ENCODE data around the gene CUL4A. TPM values are rescaled to one million over a fixed set of nuclear protein-coding genes. Genes with fewer than 3 reads are reported as not detected.
"Not testable (repeated sequence)": the region's sequence is repeated elsewhere in the genome, so short reads cannot be mapped to it uniquely, and the experiment has no call there.

CUL4A gene
- 100 to 1,000 TPM; 232 to 319 (median 234) TPM for total RNA-seq

- H3K36me3 ChIP-seq = peaks cover 0 to 10% of the 10 kb centered on the region in 2 donors
- H3K4me3 ChIP-seq = peak within 1 kb of the TSS; percentile 77 to 99 (median 90)
- TF ChIP-seq POLR2A (IDR thresholded peaks at IDR 0.05) = peak; percentile 70 to 72
- TF ChIP-seq, protein P1, sequence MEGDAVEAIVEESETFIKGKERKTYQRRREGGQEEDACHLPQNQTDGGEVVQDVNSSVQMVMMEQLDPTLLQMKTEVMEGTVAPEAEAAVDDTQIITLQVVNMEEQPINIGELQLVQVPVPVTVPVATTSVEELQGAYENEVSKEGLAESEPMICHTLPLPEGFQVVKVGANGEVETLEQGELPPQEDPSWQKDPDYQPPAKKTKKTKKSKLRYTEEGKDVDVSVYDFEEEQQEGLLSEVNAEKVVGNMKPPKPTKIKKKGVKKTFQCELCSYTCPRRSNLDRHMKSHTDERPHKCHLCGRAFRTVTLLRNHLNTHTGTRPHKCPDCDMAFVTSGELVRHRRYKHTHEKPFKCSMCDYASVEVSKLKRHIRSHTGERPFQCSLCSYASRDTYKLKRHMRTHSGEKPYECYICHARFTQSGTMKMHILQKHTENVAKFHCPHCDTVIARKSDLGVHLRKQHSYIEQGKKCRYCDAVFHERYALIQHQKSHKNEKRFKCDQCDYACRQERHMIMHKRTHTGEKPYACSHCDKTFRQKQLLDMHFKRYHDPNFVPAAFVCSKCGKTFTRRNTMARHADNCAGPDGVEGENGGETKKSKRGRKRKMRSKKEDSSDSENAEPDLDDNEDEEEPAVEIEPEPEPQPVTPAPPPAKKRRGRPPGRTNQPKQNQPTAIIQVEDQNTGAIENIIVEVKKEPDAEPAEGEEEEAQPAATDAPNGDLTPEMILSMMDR (IDR thresholded peaks at IDR 0.05 in 4 of 5, conservative IDR thresholded peaks at IDR 0.05 in 1 of 5) = no peak
- H3K27ac ChIP-seq = peak within 1 kb of the TSS; percentile 94 to 100 (median 100)
- peak; percentile 73 to 76 for ATAC-seq
- DNase-seq = peak; percentile 69 to 79
- in situ Hi-C loops (cut with MboI; ENCODE audit: low sequenced_read_pairs in 4 of 4) = no loop called here
- no peaks in the 10 kb centered on the region for H3K9me3 ChIP-seq
- H3K27me3 ChIP-seq = no peaks in the 10 kb centered on the region
- H3K4me1 ChIP-seq = peaks cover 75% of the 10 kb centered on the region in 2 donors
- intact Hi-C loops (cut with DNase I; ENCODE audit: low total_unique reads) = loop anchor here (2.0 to 5.0 kb wide), 2 partner anchors 55 to 153 kb away; partner anchors contain the start of gene GRTP1
Observed at GRCh38 chr13:113209336-113209758, at the start of gene CUL4A. Gene CUL4A (plus strand): TSS chr13:113209613. CDS start chr13:113209628, 15 bp downstream.

DNA sequence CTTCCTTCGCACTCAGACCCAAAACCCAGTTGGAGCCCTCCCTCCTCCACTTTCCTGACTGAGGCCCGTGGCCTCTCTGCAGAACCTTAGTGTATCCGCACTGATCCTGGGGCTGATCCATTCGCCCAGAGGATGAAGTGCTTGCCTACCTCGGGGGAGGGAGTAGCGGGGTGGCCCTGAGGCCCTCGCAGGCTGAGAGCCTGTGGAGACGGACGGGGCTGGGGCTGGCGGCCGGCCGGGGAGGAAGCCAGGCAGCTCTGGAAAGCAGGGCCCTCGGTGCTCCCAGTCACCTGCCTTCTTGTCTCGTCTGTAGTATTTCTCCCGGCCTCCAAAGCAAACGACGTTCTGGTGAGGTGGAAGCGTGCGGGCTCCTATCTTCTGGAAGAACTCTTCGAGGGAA lies 49.7 kb upstream of the CUL4A start:
- DNase-seq (no peak), ATAC-seq (no peak)
- in situ Hi-C loops (cut with MboI; ENCODE audit: low sequenced_read_pairs in 4 of 4) (no loop called here), intact Hi-C loops (cut with DNase I; ENCODE audit: low total_unique reads) (loop anchor here (10.0 kb wide), 2 partner anchors 125 to 135 kb away; partner anchors contain the start of gene LAMP1)
- H3K9me3 ChIP-seq = no peaks in the 10 kb centered on the region
- H3K36me3 ChIP-seq = no peaks in the 10 kb centered on the region
- peaks cover 11 to 20% (median 12%) of the 10 kb centered on the region in 3 donors for H3K27me3 ChIP-seq
- no peak overlapping the region for H3K27ac ChIP-seq
- H3K4me1 ChIP-seq = peaks cover 0 to 2% of the 10 kb centered on the region in 2 donors
- TF ChIP-seq, protein P1 (IDR thresholded peaks at IDR 0.05 in 4 of 5, conservative IDR thresholded peaks at IDR 0.05 in 1 of 5) = no peak
- TF ChIP-seq POLR2A (IDR thresholded peaks at IDR 0.05) = no peak
- no peak overlapping the region for H3K4me3 ChIP-seq

DNA sequence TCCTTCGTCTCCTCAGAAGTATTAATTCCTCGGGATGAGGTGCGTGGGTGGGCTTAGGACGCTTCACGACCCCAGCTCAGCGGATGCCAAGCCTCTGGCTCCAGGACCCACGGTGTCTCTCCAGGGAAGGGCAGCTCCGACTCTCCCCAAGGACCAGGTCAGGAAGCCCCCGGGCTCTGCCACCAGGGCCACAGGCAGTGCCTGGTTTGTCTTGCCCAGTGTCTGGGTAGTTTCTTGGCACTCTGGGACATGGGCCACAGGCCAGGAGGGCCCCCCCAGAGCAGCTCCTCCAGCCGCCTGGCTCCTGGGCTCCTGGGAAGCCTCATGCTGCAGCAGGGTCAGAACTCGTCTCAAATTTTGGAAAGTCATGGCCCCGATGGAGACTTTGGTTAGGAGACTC lies 48.4 kb upstream of the CUL4A start:
- no peak for ATAC-seq
- DNase-seq = no peak
- in situ Hi-C loops (cut with MboI; ENCODE audit: low sequenced_read_pairs in 4 of 4) = no loop called here
- TF ChIP-seq POLR2A (IDR thresholded peaks at IDR 0.05) = no peak
- TF ChIP-seq, protein P1 (IDR thresholded peaks at IDR 0.05 in 4 of 5, conservative IDR thresholded peaks at IDR 0.05 in 1 of 5) = no peak
- peaks cover 11 to 22% (median 12%) of the 10 kb centered on the region in 3 donors for H3K27me3 ChIP-seq
- H3K9me3 ChIP-seq = no peaks in the 10 kb centered on the region
- H3K4me3 ChIP-seq = no peak overlapping the region
- no peaks in the 10 kb centered on the region for H3K4me1 ChIP-seq
- no peaks in the 10 kb centered on the region for H3K36me3 ChIP-seq
- H3K27ac ChIP-seq = no peak overlapping the region
- intact Hi-C loops (cut with DNase I; ENCODE audit: low total_unique reads) = no loop called here

DNA sequence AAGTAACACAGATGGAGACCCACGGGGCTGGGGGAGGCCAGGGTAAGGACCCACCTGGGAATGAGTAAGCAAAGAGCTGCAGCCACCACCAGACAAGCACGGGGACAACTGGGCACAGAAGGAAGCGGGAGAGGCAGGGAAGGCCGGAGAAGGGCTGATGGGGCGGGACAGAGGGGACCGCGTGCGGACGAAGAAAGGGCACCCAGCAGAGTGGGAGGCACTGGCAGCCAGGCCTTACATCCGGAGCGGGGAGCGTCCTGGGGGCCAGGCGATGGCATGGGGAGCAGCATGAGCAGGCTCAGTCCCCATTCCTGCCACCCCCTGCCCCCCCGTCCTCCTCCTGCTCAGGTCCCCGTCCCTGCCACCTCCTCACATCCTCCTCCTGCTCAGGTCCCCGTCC lies 48.0 kb upstream of the CUL4A start:
- intact Hi-C loops (cut with DNase I; ENCODE audit: low total_unique reads) = no loop called here
- Histone ChIP-seq H3K36me3 (no peaks in the 10 kb centered on the region), H3K27ac (no peak overlapping the region), H3K4me3 (no peak overlapping the region), H3K4me1 (no peaks in the 10 kb centered on the region), H3K27me3 (peaks cover 11 to 22% (median 12%) of the 10 kb centered on the region in 3 donors), H3K9me3 (no peaks in the 10 kb centered on the region)
- in situ Hi-C loops (cut with MboI; ENCODE audit: low sequenced_read_pairs in 4 of 4) = no loop called here
- TF ChIP-seq, protein P1 (IDR thresholded peaks at IDR 0.05 in 4 of 5, conservative IDR thresholded peaks at IDR 0.05 in 1 of 5) = no peak
- no peak for TF ChIP-seq POLR2A (IDR thresholded peaks at IDR 0.05)
- DNase-seq (no peak), ATAC-seq (no peak)

- in situ Hi-C loops (cut with MboI; ENCODE audit: low sequenced_read_pairs in 4 of 4); DNase-seq; intact Hi-C loops (cut with DNase I; ENCODE audit: low total_unique reads); ATAC-seq; H3K4me1 ChIP-seq; H3K27ac ChIP-seq; H3K9me3 ChIP-seq; H3K4me3 ChIP-seq; H3K36me3 ChIP-seq: not testable (repeated sequence)
- peaks cover 11 to 22% (median 12%) of the 10 kb centered on the region in 3 donors for H3K27me3 ChIP-seq
Observed at GRCh38 chr13:113161975-113162374, 47.4 kb upstream of the CUL4A start.
